LNCaP clone FGC (cell line): ENCODE data around the gene MDC1.

Experiments
- DNase-seq: peaks from one replicate; pipeline ENCODE4 v3.0.0-alpha.2; 2011; ENCODE audit warnings: low read depth
- H3K4me3 ChIP-seq: 2 replicates; pipeline ENCODE4 v1.5.1; 2011; ENCODE audit warnings: mild to moderate bottlenecking, low read depth, low read length, control low read depth
- CTCF ChIP-seq: IDR thresholded peaks from 2 replicates; pipeline ENCODE4 v1.5.1; 2012; ENCODE audit warnings: mild to moderate bottlenecking; ENCODE audit not compliant: control insufficient read depth, insufficient read depth; ENCODE audit errors: extremely low read depth

The MDC1 gene

GRCh38 chr6:30738532-30738931 lies 21.5 kb upstream of the MDC1 start:
- no peak overlapping the region for H3K4me3 ChIP-seq
- TF ChIP-seq CTCF, result no peak
- DNase-seq, result no peak

- DNase-seq, result no peak
- no peak for TF ChIP-seq CTCF
- H3K4me3 ChIP-seq, result no peak overlapping the region
Observed at GRCh38 chr6:30735668-30736314, 18.7 kb upstream of the MDC1 start.

- no peak for TF ChIP-seq CTCF
Observed at GRCh38 chr6:30732237-30732943, 15.3 kb upstream of the MDC1 start.

GRCh38 chr6:30730601-30731435 lies 13.7 kb upstream of the MDC1 start:
- DNase-seq, result no peak
- peak; percentile 98 for TF ChIP-seq CTCF
- H3K4me3 ChIP-seq, result no peak overlapping the region

More at GRCh38 chr6:30732237-30732943, 15.3 kb upstream of the MDC1 start:
- DNase-seq, result no peak
- H3K4me3 ChIP-seq, result no peak overlapping the region

GRCh38 chr6:30727920-30728553 lies 11.0 kb upstream of the MDC1 start:
- DNase-seq, result no peak
- no peak overlapping the region for H3K4me3 ChIP-seq
- TF ChIP-seq CTCF, result no peak

- no peak overlapping the region for H3K4me3 ChIP-seq
- TF ChIP-seq CTCF, result no peak
- no peak for DNase-seq
Observed at GRCh38 chr6:30726506-30727413, 9.7 kb upstream of the MDC1 start.
